ENCODE results near the gene ARRB2.

- no peak for TF ChIP-seq CTCF (IDR thresholded peaks at IDR 0.05)
- no peak for TF ChIP-seq POLR2A (IDR thresholded peaks at IDR 0.05)
Observed at GRCh38 chr17:4706121-4706520, 4.3 kb upstream of the ARRB2 start.
